ENCODE results near the gene ZFAND6.
"Not testable (repeated sequence)": the region's sequence is repeated elsewhere in the genome, so short reads cannot be mapped to it uniquely, and the experiment has no call there.

ZFAND6 gene

GRCh38 chr15:80058851-80059785 is at the start of gene ZFAND6:
Gene ZFAND6 (plus strand): TSS chr15:80059676. CDS start chr15:80120345, 60,669 bp downstream.
- peak; percentile 95 to 97 for DNase-seq

GRCh38 chr15:80010131-80010673 is 49.3 kb upstream of the ZFAND6 start:
- DNase-seq: no peak

- DNase-seq: not testable (repeated sequence)
These were observed 48.4 kb upstream of the ZFAND6 start for GRCh38 chr15:80011041-80011523.

GRCh38 chr15:80011596-80011995 is 47.9 kb upstream of the ZFAND6 start:
- no peak for DNase-seq

GRCh38 chr15:80012060-80012726 is 47.3 kb upstream of the ZFAND6 start:
- no peak for DNase-seq

- DNase-seq: not testable (repeated sequence)
These were observed 45.3 kb upstream of the ZFAND6 start for GRCh38 chr15:80014186-80014585.

GRCh38 chr15:80015156-80015555 is 44.3 kb upstream of the ZFAND6 start:
- no peak for DNase-seq

GRCh38 chr15:80016506-80016905 is 43.0 kb upstream of the ZFAND6 start:
- not testable (repeated sequence) for DNase-seq

- not testable (repeated sequence) for DNase-seq
These were observed 42.3 kb upstream of the ZFAND6 start for GRCh38 chr15:80017139-80017538.

- DNase-seq: no peak
These were observed 40.2 kb upstream of the ZFAND6 start for GRCh38 chr15:80019168-80019745.

GRCh38 chr15:80020149-80020548 is 39.3 kb upstream of the ZFAND6 start:
- DNase-seq: not testable (repeated sequence)

- DNase-seq: no peak
These were observed 38.7 kb upstream of the ZFAND6 start for GRCh38 chr15:80020731-80021130.

GRCh38 chr15:80026310-80026709 is 33.2 kb upstream of the ZFAND6 start:
- no peak for DNase-seq

GRCh38 chr15:80026754-80027153 is 32.7 kb upstream of the ZFAND6 start:
- DNase-seq: no peak

GRCh38 chr15:80028937-80029336 is 30.5 kb upstream of the ZFAND6 start:
- DNase-seq: no peak

- DNase-seq: no peak
These were observed 27.6 kb upstream of the ZFAND6 start for GRCh38 chr15:80031841-80032240.

GRCh38 chr15:80034629-80035028 is 24.8 kb upstream of the ZFAND6 start:
- no peak for DNase-seq

- DNase-seq: no peak
These were observed 23.4 kb upstream of the ZFAND6 start for GRCh38 chr15:80036071-80036470.

- no peak for DNase-seq
These were observed 17.8 kb upstream of the ZFAND6 start for GRCh38 chr15:80041494-80042253.

GRCh38 chr15:80042568-80042967 is 16.9 kb upstream of the ZFAND6 start:
- no peak for DNase-seq

- not testable (repeated sequence) for DNase-seq
These were observed 14.3 kb upstream of the ZFAND6 start for GRCh38 chr15:80045219-80045618.

- no peak for DNase-seq
These were observed 10.4 kb upstream of the ZFAND6 start for GRCh38 chr15:80049046-80049445.
